Measurements from ENCODE around the gene C1S. TPM values are rescaled to one million over a fixed set of nuclear protein-coding genes. Genes with fewer than 3 reads are reported as not detected.

The C1S gene
- total RNA-seq, 6 experiments from 2014 or later: 993 to 2,993 (median 1,796) TPM

- H3K36me3 ChIP-seq: no peaks in the 10 kb centered on the region
- H3K4me1 ChIP-seq: no peaks in the 10 kb centered on the region
- no peak overlapping the region for H3K27ac ChIP-seq
- H3K27me3 ChIP-seq: no peaks in the 10 kb centered on the region
- no peak for ATAC-seq
- no peak for DNase-seq
- TF ChIP-seq POLR2A (IDR thresholded peaks at IDR 0.05) (no peak), CTCF (IDR thresholded peaks at IDR 0.05) (no peak)
- H3K9me3 ChIP-seq: no peaks in the 10 kb centered on the region
- WGBS (ENCODE audit: insufficient coverage, low coverage, low lambda C conversion rate, missing lambda C conversion rate): 62% methylated on average over 4 of the region's 10 CpGs
- intact Hi-C loops (cut with DNase I): no loop called here
- no peak overlapping the region for H3K4me3 ChIP-seq
Observed at GRCh38 chr12:7039403-7039802, 21.1 kb upstream of the C1S start.

- no peak overlapping the region for H3K4me3 ChIP-seq
- TF ChIP-seq CTCF (IDR thresholded peaks at IDR 0.05) (peak; percentile 38 to 55 (median 54)), POLR2A (IDR thresholded peaks at IDR 0.05) (no peak)
- DNase-seq: no peak
- no peaks in the 10 kb centered on the region for H3K27me3 ChIP-seq
- H3K4me1 ChIP-seq: no peaks in the 10 kb centered on the region
- no peaks in the 10 kb centered on the region for H3K9me3 ChIP-seq
- ATAC-seq: peak; percentile 79 to 84 (median 83)
- intact Hi-C loops (cut with DNase I): no loop called here
- H3K36me3 ChIP-seq: no peaks in the 10 kb centered on the region
- WGBS (ENCODE audit: insufficient coverage, low coverage, low lambda C conversion rate, missing lambda C conversion rate): 32% methylated on average over 6 of the region's 6 CpGs
- H3K27ac ChIP-seq: no peak overlapping the region
Observed at GRCh38 chr12:7042842-7043241, 17.7 kb upstream of the C1S start.

GRCh38 chr12:7045913-7046312 lies 14.6 kb upstream of the C1S start:
- Histone ChIP-seq H3K36me3 (no peaks in the 10 kb centered on the region), H3K4me3 (no peak overlapping the region), H3K27ac (no peak overlapping the region), H3K27me3 (no peaks in the 10 kb centered on the region), H3K4me1 (no peaks in the 10 kb centered on the region), H3K9me3 (no peaks in the 10 kb centered on the region)
- intact Hi-C loops (cut with DNase I): no loop called here
- 87% methylated on average over 4 of the region's 9 CpGs for WGBS (ENCODE audit: insufficient coverage, low coverage, low lambda C conversion rate, missing lambda C conversion rate)
- ATAC-seq (no peak), DNase-seq (no peak)
- TF ChIP-seq CTCF (IDR thresholded peaks at IDR 0.05) (no peak), POLR2A (IDR thresholded peaks at IDR 0.05) (no peak)

- intact Hi-C loops (cut with DNase I): no loop called here
- ATAC-seq (no peak), DNase-seq (no peak)
- no peak overlapping the region for H3K27ac ChIP-seq
- no peaks in the 10 kb centered on the region for H3K36me3 ChIP-seq
- no peaks in the 10 kb centered on the region for H3K4me1 ChIP-seq
- TF ChIP-seq CTCF (IDR thresholded peaks at IDR 0.05) (no peak), POLR2A (IDR thresholded peaks at IDR 0.05) (no peak)
- no peaks in the 10 kb centered on the region for H3K27me3 ChIP-seq
- no peaks in the 10 kb centered on the region for H3K9me3 ChIP-seq
- WGBS (ENCODE audit: insufficient coverage, low coverage, low lambda C conversion rate, missing lambda C conversion rate): 82% methylated on average over 5 of the region's 5 CpGs
- H3K4me3 ChIP-seq: no peak overlapping the region
Observed at GRCh38 chr12:7046383-7047105, 14.0 kb upstream of the C1S start.
